Heart right ventricle (tissue), 16 donors: Measurements from ENCODE around the gene KIF3A. TPM values are rescaled to one million over a fixed set of nuclear protein-coding genes. Genes with fewer than 3 reads are reported as not detected.
A peak's percentile ranks its signal among the peaks of the same experiment; 100 is the strongest.

Source experiments
- ATAC-seq, 8 donors: fragments of 200-7000 bp; cut with Tn5 transposase; one replicate each; pipeline ENCODE4 v1.9.1; 2020; ENCODE audit warnings: mild to moderate bottlenecking in 8 of 8, moderate library complexity in 8 of 8, moderate number of reproducible peaks in 1 of 8
- DNase-seq, 2 donors: peaks; one replicate each; pipeline ENCODE4 v3.0.0-alpha.2; 2020
- H3K27ac ChIP-seq, 10 donors: fragments of 200-600 bp; sonication (generic) in 2 of 10; one replicate each; pipeline versions ENCODE4 v1.5.0 to v1.8.0; 2020 to 2022; ENCODE audit warnings: mild to moderate bottlenecking in 3 of 10
- H3K27me3 ChIP-seq, 7 donors: fragments of 200-600 bp; one replicate each; pipeline ENCODE4 v1.8.0; 2021 to 2022; ENCODE audit warnings: mild to moderate bottlenecking in 2 of 7
- H3K36me3 ChIP-seq, 9 donors: fragments of 200-600 bp; sonication (generic) in 1 of 9; one replicate each; pipeline versions ENCODE4 v1.5.0 to v1.8.0; 2020 to 2022; ENCODE audit warnings: mild to moderate bottlenecking in 2 of 9
- H3K4me1 ChIP-seq, 9 donors: fragments of 200-600 bp; sonication (generic) in 1 of 9; one replicate each; pipeline versions ENCODE4 v1.5.0 to v1.8.0; 2020 to 2022; ENCODE audit warnings: mild to moderate bottlenecking in 4 of 9
- H3K4me3 ChIP-seq, 10 donors: fragments of 200-600 bp; sonication (generic) in 2 of 10; one replicate each; pipeline versions ENCODE4 v1.5.0 to v1.8.0; 2020 to 2022; ENCODE audit warnings: mild to moderate bottlenecking in 7 of 10, moderate library complexity in 2 of 10
- H3K9me3 ChIP-seq, 11 donors: fragments of 200-600 bp in 10 of 11; sonication (generic) in 2 of 11; one replicate each; pipeline versions ENCODE4 v1.5.0 to v1.8.0; 2013 to 2022; ENCODE audit warnings: mild to moderate bottlenecking in 2 of 11, control low read depth in 1 of 11, moderate library complexity in 1 of 11
- WGBS, 2 donors: extraction: QIAGEN DNeasy Blood & Tissue Kit; methylation state at CpG; one replicate each; pipeline ENCODE4 v1.1.7; 2013; ENCODE audit warnings: inconsistent platforms in 1 of 2; 5-methylcytosine and 5-hydroxymethylcytosine counted together
- intact Hi-C, 10 donors: fragments of 100-400 bp; cut with DNase I; formaldehyde crosslinking; loops; one replicate each; pipeline versions ENCODE4 v1.11.1 to v1.14.2; 2022
- polyA plus RNA-seq, 2 donors: library from polyadenylated mRNA; stranded (reverse); fragments of 200-250 nt; gene quantifications; one replicate each; pipeline ENCODE4 v1.2.3, GENCODE V29; 2013
- total RNA-seq, 10 donors: library from RNA; stranded (reverse); fragmentation: NEBNext Ultra II Directional in 3 of 10; extraction: Animal tissue kit (Norgen Biotek cat#: 25700) in 3 of 10; gene quantifications; one replicate each; pipeline versions ENCODE4 v1.2.1 to v1.2.4, GENCODE V29; 2021 to 2023
- TF ChIP-seq, protein P1 (sequence below), 9 donors: fragments of 200-600 bp; sonication (generic) in 2 of 9; IDR thresholded peaks; one replicate each; pipeline versions ENCODE4 v1.5.0 to v1.8.0; 2021 to 2022; ENCODE audit warnings: antibody characterized with exemption in 9 of 9, mild to moderate bottlenecking in 5 of 9, moderate library complexity in 1 of 9
- donor health status: Arrhythmogenic right ventricular cardiomyopathy.
- donor health status: ischemic (EF 13 %, LVEDD 7.1; RV severe dilation, severe dysfunction).
- donor health status: healthy with polysubstance abuse.
- donor health status: DM: no; HTN: yes; CAD: no.
- donor health status: DM: no; HTN: no; CAD: no.
- donor health status: ischemic (EF 25% LVEDD 6.9; RV normal size, moderate dysfunction).
- donor health status: ischemic (EF 25% LVEDD 5.7; RV mildly dilated, moderate dysfunction).
- donor health status: healthy.
- donor health status: DM: yes; HTN: yes; CAD: no.
- donor health status: Ischemic cardiomyopathy.
- donor health status: ischemic (EF 35%, LVEDD 5.7; RV mildly dilated, moderate dysfunction).
- donor health status: nonischemic (EF 11% LVEDD 7.7; RV severe dilation, severe dysfunction).
- donor health status: DM: yes; HTN: yes; CAD: no.
- donor health status: PGD.
- donor health status: ischemic (EF 29% LVEDD 5.4; RV normal size, mild dysfunction).
- donor health status: nonischemic (EF 23%, LVEDD 6.1; RV moderate dilation, normal function).

The KIF3A gene
- total and polyA plus RNA-seq, 12 donors: 2.2 to 18.6 (median 12.5) TPM

DNA sequence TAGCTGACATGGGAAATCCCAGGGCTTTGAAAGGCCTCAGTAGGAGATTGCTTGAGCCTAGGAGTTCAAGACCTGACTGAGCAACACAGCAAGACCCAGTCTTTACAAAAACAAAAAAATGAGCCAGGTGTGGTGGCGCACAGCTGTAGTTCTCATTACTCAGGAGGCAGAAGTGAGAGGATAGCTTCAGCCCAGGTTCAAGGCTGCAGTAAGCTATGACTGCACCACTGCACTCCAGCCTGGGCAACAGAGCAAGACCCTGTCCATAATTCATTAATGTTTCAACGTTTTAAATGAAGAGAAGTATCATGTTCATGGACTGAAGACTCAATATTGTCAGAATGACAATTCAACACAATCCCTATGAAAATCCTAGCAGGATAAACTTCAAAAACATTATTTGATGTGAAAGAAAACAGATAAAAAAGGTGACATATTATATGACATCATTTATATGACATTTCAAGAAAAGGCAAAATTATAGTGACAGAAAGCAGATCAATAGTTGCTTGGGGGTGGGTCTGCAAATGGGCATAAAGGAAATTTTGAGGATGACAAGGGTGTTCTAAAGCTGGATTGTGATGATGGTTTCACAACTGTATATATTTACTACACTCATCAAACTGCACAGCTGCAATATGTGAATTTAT, 3.7 kb downstream of the KIF3A start:
- Histone ChIP-seq H3K4me1 (peaks cover 0 to 21% (median 17%) of the 10 kb centered on the region in 9 donors), H3K27me3 (no peaks in the 10 kb centered on the region), H3K4me3 (no peak overlapping the region), H3K27ac (no peak overlapping the region), H3K9me3 (no peaks in the 10 kb centered on the region), H3K36me3 (peaks cover 0 to 37% (median 0%) of the 10 kb centered on the region in 9 donors)
- ATAC-seq (no peak), DNase-seq (no peak)
- TF ChIP-seq, protein P1, sequence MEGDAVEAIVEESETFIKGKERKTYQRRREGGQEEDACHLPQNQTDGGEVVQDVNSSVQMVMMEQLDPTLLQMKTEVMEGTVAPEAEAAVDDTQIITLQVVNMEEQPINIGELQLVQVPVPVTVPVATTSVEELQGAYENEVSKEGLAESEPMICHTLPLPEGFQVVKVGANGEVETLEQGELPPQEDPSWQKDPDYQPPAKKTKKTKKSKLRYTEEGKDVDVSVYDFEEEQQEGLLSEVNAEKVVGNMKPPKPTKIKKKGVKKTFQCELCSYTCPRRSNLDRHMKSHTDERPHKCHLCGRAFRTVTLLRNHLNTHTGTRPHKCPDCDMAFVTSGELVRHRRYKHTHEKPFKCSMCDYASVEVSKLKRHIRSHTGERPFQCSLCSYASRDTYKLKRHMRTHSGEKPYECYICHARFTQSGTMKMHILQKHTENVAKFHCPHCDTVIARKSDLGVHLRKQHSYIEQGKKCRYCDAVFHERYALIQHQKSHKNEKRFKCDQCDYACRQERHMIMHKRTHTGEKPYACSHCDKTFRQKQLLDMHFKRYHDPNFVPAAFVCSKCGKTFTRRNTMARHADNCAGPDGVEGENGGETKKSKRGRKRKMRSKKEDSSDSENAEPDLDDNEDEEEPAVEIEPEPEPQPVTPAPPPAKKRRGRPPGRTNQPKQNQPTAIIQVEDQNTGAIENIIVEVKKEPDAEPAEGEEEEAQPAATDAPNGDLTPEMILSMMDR (IDR thresholded peaks at IDR 0.05): no peak
- 83 to 93% methylated on average over 2 of the region's 2 CpGs for WGBS, 2 donors
- intact Hi-C loops: no loop called here

DNA sequence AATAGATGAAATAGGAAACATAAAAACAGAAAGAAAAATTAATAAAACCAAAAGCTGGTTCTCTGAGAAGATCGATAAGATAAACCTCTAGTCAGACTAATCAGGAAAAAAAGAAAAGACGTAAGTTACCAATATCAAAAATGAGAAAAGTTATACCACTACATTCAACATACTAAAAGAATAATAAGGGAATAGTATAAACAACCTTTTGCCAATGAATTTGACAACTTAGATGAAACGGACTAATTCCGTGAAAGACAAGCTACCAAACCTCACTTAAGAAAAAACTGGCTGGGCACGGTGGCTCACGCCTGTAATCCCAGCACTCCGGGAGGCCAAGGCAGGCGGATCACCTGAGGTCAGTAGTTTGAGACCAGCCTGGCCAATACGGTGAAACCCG, 7.5 kb downstream of the KIF3A start:
- TF ChIP-seq, protein P1 (IDR thresholded peaks at IDR 0.05): no peak
- DNase-seq: no peak
- Histone ChIP-seq H3K9me3 (no peaks in the 10 kb centered on the region), H3K27ac (no peak overlapping the region), H3K4me3 (no peak overlapping the region), H3K4me1 (no peaks in the 10 kb centered on the region), H3K36me3 (peaks cover 0 to 57% (median 6%) of the 10 kb centered on the region in 9 donors), H3K27me3 (no peaks in the 10 kb centered on the region)
- intact Hi-C loops: no loop called here
- 94 to 96% methylated on average over 10 of the region's 10 CpGs for WGBS, 2 donors
- ATAC-seq: no peak

DNA sequence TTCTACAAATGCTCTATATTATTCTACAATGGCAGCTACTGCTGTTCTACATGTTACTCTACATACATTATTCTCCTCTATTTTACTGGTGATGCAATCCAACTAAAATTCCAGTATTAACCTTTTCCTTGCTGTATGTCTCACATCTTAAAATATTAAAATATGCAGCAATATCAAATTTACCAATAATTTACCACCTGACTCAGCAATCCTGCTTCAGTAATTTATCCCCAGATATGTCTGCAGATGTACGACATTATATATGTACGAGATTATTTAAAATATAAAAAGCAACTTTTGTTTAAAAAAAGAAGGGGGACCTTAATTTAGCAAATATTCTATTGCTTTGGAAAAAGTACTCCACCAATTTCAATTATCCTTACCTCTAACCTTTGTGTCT, 11.6 kb downstream of the KIF3A start:
- WGBS, 2 donors: 96 to 98% methylated on average over 2 of the region's 2 CpGs
- intact Hi-C loops: no loop called here
- Histone ChIP-seq H3K27me3 (no peaks in the 10 kb centered on the region), H3K4me3 (no peak overlapping the region), H3K9me3 (no peaks in the 10 kb centered on the region), H3K36me3 (peaks cover 0 to 32% (median 6%) of the 10 kb centered on the region in 9 donors), H3K27ac (no peak overlapping the region), H3K4me1 (no peaks in the 10 kb centered on the region)
- TF ChIP-seq, protein P1 (IDR thresholded peaks at IDR 0.05): no peak
- DNase-seq (no peak), ATAC-seq (no peak)

DNA sequence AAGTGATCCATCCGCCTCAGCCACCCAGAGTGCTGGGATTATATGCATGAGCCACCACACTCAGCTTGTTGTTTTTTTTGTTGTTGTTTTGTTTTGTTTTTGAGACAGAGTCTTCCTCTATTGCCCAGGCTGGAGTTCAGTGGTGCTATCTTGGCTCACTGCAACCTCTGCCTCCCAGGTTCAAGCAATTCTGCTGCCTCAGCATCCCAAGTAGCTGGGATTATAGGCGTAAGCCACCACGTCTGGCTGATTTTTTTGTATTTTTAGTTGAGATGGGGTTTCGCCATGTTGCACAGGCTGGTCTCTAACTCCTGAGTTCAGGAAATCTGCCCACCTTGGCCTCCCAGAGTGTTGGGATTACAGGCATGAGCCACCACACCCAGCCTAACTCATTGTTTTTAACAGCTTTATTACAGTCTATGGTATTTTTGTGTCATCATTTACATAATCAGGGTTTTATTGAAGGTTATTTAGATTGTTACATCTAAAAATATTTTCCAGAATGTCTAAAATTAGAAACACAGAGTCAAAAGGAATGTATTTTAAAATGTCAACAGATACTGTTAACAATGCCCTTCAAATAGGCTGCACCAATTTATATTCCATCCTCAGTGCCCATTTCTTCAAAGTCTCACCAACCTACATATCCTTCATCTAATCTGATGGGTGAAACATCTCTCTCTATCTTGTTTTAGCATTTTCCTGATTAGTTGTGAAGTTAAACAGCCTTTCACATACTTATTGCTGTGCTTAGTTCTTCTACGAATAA, 18.6 kb downstream of the KIF3A start:
- intact Hi-C loops: loop anchor here in 4 of 10 donors (10.0 kb wide), 2 partner anchors 194 to 334 kb away; no protein-coding TSS in a partner anchor
- peak in 4 of 8 donors; percentile 41 to 52 (median 46) for ATAC-seq
- TF ChIP-seq, protein P1 (IDR thresholded peaks at IDR 0.05): no peak

More for the DNA sequence above, 18.6 kb downstream of the KIF3A start:
- Histone ChIP-seq H3K27ac (peak overlapping the region in 5 of 10 donors; percentile 23 to 50 (median 36)), H3K27me3 (no peaks in the 10 kb centered on the region), H3K4me3 (no peak overlapping the region), H3K4me1 (peaks cover 0 to 10% (median 0%) of the 10 kb centered on the region in 9 donors), H3K9me3 (no peaks in the 10 kb centered on the region), H3K36me3 (peaks cover 0 to 55% (median 5%) of the 10 kb centered on the region in 9 donors)
- no peak for DNase-seq
- 92 to 93% methylated on average over 5 of the region's 5 CpGs for WGBS, 2 donors
